ENCODE data around the gene GNL2. TPM values are rescaled to one million over a fixed set of nuclear protein-coding genes. Genes with fewer than 3 reads are reported as not detected.

The GNL2 gene
- total and polyA plus RNA-seq, 2 experiments from 2014 or later: 39.3 to 65.4 TPM

DNA sequence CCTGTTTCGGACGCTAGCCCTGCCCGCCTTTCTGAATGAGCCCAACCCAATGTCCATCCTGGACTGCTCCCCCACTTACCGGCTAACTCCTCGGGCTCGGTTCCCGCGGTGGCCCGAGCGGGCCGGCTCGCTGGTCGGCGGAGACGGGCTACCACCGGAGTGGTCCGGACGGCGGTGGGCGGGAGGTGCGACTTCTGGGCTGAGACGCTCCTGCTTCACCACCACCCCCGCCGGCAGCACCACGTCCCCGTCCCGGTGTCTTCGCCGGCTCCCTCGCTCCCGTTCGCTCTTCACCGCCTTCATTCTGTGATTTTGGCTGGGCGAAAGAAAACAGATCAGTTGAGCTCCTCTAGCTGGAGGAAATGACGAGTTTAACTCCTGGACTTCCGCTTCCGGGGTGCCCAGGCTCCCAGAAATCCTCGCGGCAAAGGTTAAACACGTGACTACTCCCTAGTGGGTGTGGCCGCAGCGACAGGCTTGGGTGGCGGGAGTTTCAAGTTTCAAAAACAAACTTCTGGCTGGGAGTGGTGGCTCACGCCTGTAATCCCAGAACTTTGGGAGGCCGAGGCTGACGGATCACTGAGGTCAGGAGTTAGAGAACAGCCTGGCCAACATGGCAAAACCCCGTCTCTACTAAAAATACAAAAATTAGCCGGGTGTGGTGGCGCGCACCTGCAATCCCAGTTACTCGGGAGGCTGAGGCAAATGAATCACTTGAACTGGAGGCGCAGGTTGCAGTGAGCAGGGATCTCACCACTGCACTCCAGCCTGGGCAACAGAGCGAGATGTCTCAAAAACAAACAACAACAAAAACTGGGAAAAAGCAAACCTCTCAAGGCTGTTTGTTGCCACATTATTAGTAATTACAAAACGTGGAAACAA is 41.6 kb downstream of the GNL2 start, which contains the start of gene SNIP1:
TSS of gene SNIP1 (minus strand) at position 367 of the 882 bp plus-strand sequence. CDS start at position 303, 64 bp downstream.
- H3K27ac ChIP-seq: peak within 1 kb of the TSS; percentile 82
- WGBS, 2 experiments (ENCODE audit: low coverage in 1 of 2, low lambda C conversion rate in 2 of 2, missing lambda C conversion rate in 2 of 2): 10 to 13% methylated on average over 42 to 54 of the region's 54 CpGs
- peak; percentile 98 for DNase-seq

DNA sequence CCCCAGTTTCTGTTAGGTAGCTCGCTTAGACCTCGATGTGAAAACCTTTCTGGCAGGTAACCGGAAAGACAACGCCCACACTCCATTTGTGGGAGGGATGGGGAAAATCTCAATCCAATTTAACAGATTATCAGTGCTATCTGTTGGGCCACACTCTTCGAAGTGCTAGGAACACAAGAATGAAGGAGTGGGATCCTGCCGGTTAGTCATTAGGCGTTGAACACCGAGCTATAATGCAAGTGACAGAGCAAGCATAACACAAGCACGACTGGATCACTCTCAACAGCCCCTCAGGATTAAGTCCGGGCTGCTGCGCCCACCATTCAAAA is 42.2 kb downstream of the GNL2 start:
- Histone ChIP-seq H3K9me2 (ENCODE audit: insufficient read depth) (no peaks in the 10 kb centered on the region), H3K36me3 (ENCODE audit: low read depth) (peaks cover 12% of the 10 kb centered on the region; the same call in 1 of the 2 replicates), H3K4me1 (ENCODE audit: insufficient read depth) (peaks cover 30% of the 10 kb centered on the region), H4K20me1 (ENCODE audit: insufficient read depth) (0 out of 2 replicates have a peak, but pooled peaks cover 3% of the 10 kb centered on the region), H3K27ac (peak overlapping the region; percentile 82), H3K9me3 (ENCODE audit: low read depth) (no peaks in the 10 kb centered on the region), H3K9ac (peak overlapping the region; percentile 98), H3K4me2 (ENCODE audit: unreplicated experiment) (peak overlapping the region; percentile 93), H3F3A (ENCODE audit: insufficient read depth) (peaks cover 26% of the 10 kb centered on the region), H2AFZ (peak overlapping the region; percentile 81), H3K79me2 (ENCODE audit: insufficient read depth) (peaks cover 55% of the 10 kb centered on the region), H3K4me3 (peak overlapping the region; percentile 99), H3K27me3 (replicated peaks; ENCODE audit: insufficient read depth) (no peaks in the 10 kb centered on the region)
- TF ChIP-seq EZH2 (IDR thresholded peaks at IDR 0.05; ENCODE audit: insufficient read depth, poor library complexity, severe bottlenecking) (no peak), EZH2phosphoT487 (IDR thresholded peaks at IDR 0.05; ENCODE audit: insufficient read depth, low read depth) (no peak)
- peak; percentile 49 for DNase-seq
- in situ Hi-C loops (cut with MboI): no loop called here
- whole genome bisulfite sequencing, 2 experiments (ENCODE audit: low coverage in 1 of 2, low lambda C conversion rate in 2 of 2, missing lambda C conversion rate in 2 of 2): 2% methylated on average over 11 of the region's 11 CpGs

More for the DNA sequence above, 41.6 kb downstream of the GNL2 start, which contains the start of gene SNIP1:
- H3K9me2 ChIP-seq (ENCODE audit: insufficient read depth): no peaks in the 10 kb centered on the region
- H3F3A ChIP-seq (ENCODE audit: insufficient read depth): peaks cover 22% of the 10 kb centered on the region
- no peaks in the 10 kb centered on the region for H3K9me3 ChIP-seq (ENCODE audit: low read depth)
- H3K79me2 ChIP-seq (ENCODE audit: insufficient read depth): peaks cover 49% of the 10 kb centered on the region
- H4K20me1 ChIP-seq (ENCODE audit: insufficient read depth): 0 out of 2 replicates have a peak, but pooled peaks cover 3% of the 10 kb centered on the region
- peak within 1 kb of the TSS; percentile 99 for H3K4me3 ChIP-seq
- H3K27me3 ChIP-seq (replicated peaks; ENCODE audit: insufficient read depth): no peaks in the 10 kb centered on the region
- TF ChIP-seq EZH2phosphoT487 (IDR thresholded peaks at IDR 0.05; ENCODE audit: insufficient read depth, low read depth): no peak
- TF ChIP-seq EZH2 (IDR thresholded peaks at IDR 0.05; ENCODE audit: insufficient read depth, poor library complexity, severe bottlenecking): no peak
- in situ Hi-C loops (cut with MboI): no loop called here
- peak within 1 kb of the TSS; percentile 93 for H3K4me2 ChIP-seq (ENCODE audit: unreplicated experiment)
- H3K36me3 ChIP-seq (ENCODE audit: low read depth): peaks cover 6% of the 10 kb centered on the region; the same call in 1 of the 2 replicates
- H3K9ac ChIP-seq: peak within 1 kb of the TSS; percentile 98
- peaks cover 28% of the 10 kb centered on the region for H3K4me1 ChIP-seq (ENCODE audit: insufficient read depth)
- H2AFZ ChIP-seq: peak within 1 kb of the TSS; percentile 81

DNA sequence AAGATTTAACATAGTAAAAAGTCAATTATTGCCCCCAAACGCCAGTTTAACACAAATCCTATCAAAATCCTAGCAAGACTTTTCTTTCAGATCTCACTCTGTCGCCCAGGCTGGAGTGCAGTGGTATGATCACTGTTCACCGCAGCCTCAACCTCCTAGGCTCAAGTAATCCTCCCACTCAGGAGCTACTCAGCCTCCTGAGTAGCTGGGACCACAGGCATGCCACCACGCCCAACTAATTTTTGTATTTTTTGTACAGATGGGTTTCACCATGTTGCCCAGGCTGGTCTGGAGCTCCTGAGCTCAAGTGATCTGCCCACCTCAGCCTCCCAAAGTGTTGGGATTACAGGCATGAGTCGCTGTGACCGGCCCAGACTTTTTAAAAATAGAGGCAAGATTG is 46.4 kb downstream of the GNL2 start:
- H3K9me2 ChIP-seq (ENCODE audit: insufficient read depth): no peaks in the 10 kb centered on the region
- H3F3A ChIP-seq (ENCODE audit: insufficient read depth): peaks cover 26% of the 10 kb centered on the region
- no peaks in the 10 kb centered on the region for H3K9me3 ChIP-seq (ENCODE audit: low read depth)
- H3K4me1 ChIP-seq (ENCODE audit: insufficient read depth): peaks cover 30% of the 10 kb centered on the region
- TF ChIP-seq EZH2 (IDR thresholded peaks at IDR 0.05; ENCODE audit: insufficient read depth, poor library complexity, severe bottlenecking): no peak
- DNase-seq: peak; percentile 45
- H3K9ac ChIP-seq: peak overlapping the region; percentile 50; the same call in 1 of the 2 replicates
- peak overlapping the region; percentile 41 for H3K4me2 ChIP-seq (ENCODE audit: unreplicated experiment)
- H4K20me1 ChIP-seq (ENCODE audit: insufficient read depth): 0 out of 2 replicates have a peak, but pooled peaks cover 3% of the 10 kb centered on the region
- in situ Hi-C loops (cut with MboI): no loop called here
- H3K27me3 ChIP-seq (replicated peaks; ENCODE audit: insufficient read depth): no peaks in the 10 kb centered on the region
- peaks cover 97% of the 10 kb centered on the region for H3K79me2 ChIP-seq (ENCODE audit: insufficient read depth)
- WGBS, 2 experiments (ENCODE audit: low coverage in 1 of 2, low lambda C conversion rate in 2 of 2, missing lambda C conversion rate in 2 of 2): 95% methylated on average over 6 of the region's 6 CpGs
- peaks cover 37% of the 10 kb centered on the region for H3K36me3 ChIP-seq (ENCODE audit: low read depth)
- 0 out of 2 replicates have a peak overlapping the region, but pooled peaks have one; percentile 7 for H3K4me3 ChIP-seq
- no peak overlapping the region for H2AFZ ChIP-seq
- H3K27ac ChIP-seq: peak overlapping the region; percentile 71

DNA sequence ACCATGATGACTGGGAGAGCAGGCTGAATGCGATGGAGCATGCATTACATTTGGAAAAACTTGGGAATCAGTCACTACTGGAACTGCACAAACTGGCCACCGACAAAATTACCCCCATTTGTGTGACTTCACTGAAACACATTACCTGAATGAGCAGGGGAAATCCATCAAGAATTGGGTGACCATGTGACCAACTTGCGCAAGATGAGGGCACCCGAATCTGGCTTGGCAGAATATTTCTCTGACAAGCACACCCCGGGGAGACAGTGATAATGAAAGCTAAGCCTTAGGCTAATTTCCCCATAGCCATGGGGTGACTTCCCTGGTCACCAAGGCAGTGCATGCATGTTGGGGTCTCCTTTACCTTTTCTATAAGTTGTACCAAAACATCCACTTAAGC is 50.7 kb downstream of the GNL2 start:
- Histone ChIP-seq H4K20me1 (ENCODE audit: insufficient read depth) (no peaks in the 10 kb centered on the region), H3K9me2 (ENCODE audit: insufficient read depth) (no peaks in the 10 kb centered on the region), H3K4me2 (ENCODE audit: unreplicated experiment) (no peak overlapping the region), H3K9ac (no peak overlapping the region), H3K9me3 (ENCODE audit: low read depth) (no peaks in the 10 kb centered on the region), H3K36me3 (ENCODE audit: low read depth) (peaks cover 58% of the 10 kb centered on the region), H3K79me2 (ENCODE audit: insufficient read depth) (peaks cover 97% of the 10 kb centered on the region), H3K27me3 (replicated peaks; ENCODE audit: insufficient read depth) (no peaks in the 10 kb centered on the region), H2AFZ (no peak overlapping the region), H3K4me1 (ENCODE audit: insufficient read depth) (peaks cover 11% of the 10 kb centered on the region), H3K27ac (no peak overlapping the region), H3K4me3 (no peak overlapping the region), H3F3A (ENCODE audit: insufficient read depth) (peaks cover 13% of the 10 kb centered on the region)
- DNase-seq: no peak
- in situ Hi-C loops (cut with MboI): no loop called here
- TF ChIP-seq EZH2 (IDR thresholded peaks at IDR 0.05; ENCODE audit: insufficient read depth, poor library complexity, severe bottlenecking) (no peak), EZH2phosphoT487 (IDR thresholded peaks at IDR 0.05; ENCODE audit: insufficient read depth, low read depth) (no peak)
- WGBS, 2 experiments (ENCODE audit: low coverage in 1 of 2, low lambda C conversion rate in 2 of 2, missing lambda C conversion rate in 2 of 2): 84 to 91% methylated on average over 5 of the region's 5 CpGs

All from GM23248 (cell line).